Urinary bladder (tissue), 4 donors: ENCODE results near the gene MSLN. TPM values are rescaled to one million over a fixed set of nuclear protein-coding genes. Genes with fewer than 3 reads are reported as not detected.

Experiments
- DNase-seq: peaks from one replicate; pipeline ENCODE4 v3.0.0-alpha.2; 2015; ENCODE audit errors: extremely low spot score
- H3K27ac ChIP-seq: one replicate; pipeline ENCODE4 v1.5.1; 2013; ENCODE audit warnings: low read depth, mild to moderate bottlenecking, moderate library complexity
- H3K36me3 ChIP-seq: one replicate; pipeline ENCODE4 v1.6.1; 2013; ENCODE audit warnings: mild to moderate bottlenecking, moderate library complexity; ENCODE audit not compliant: insufficient read depth
- H3K4me1 ChIP-seq: one replicate; pipeline ENCODE4 v1.6.1; 2013; ENCODE audit warnings: mild to moderate bottlenecking, moderate library complexity; ENCODE audit not compliant: insufficient read depth
- H3K4me3 ChIP-seq: one replicate; pipeline ENCODE4 v1.5.1; 2013; ENCODE audit warnings: low read depth, low read length
- whole genome bisulfite sequencing: extraction: QIAGEN DNeasy Blood & Tissue Kit; methylation state at CpG from one replicate; pipeline ENCODE4 v1.1.7; 2013; 5-methylcytosine and 5-hydroxymethylcytosine counted together
- polyA plus RNA-seq: library from polyadenylated mRNA; stranded (reverse); fragments of 200-250 nt; gene quantifications from one replicate; pipeline ENCODE4 v1.2.3, GENCODE V29; 2013
- total RNA-seq: library from RNA; depleted of rRNA; stranded (reverse); fragments of >200 nt; gene quantifications from one replicate; pipeline ENCODE4 v1.2.3, GENCODE V29; 2014
- donor health status: healthy with polysubstance abuse.
- donor health status: healthy.

Gene MSLN
- total and polyA plus RNA-seq, 2 donors, result 0.41 to 0.74 TPM

- Histone ChIP-seq H3K27ac (peak overlapping the region; percentile 12), H3K4me3 (peak overlapping the region; percentile 45), H3K4me1 (no peaks in the 10 kb centered on the region), H3K36me3 (no peaks in the 10 kb centered on the region)
- no peak for DNase-seq
- under 1% methylated on average over 61 of the region's 61 CpGs for WGBS
These were observed 33.1 kb upstream of the MSLN start for GRCh38 chr16:727291-727977.

DNA sequence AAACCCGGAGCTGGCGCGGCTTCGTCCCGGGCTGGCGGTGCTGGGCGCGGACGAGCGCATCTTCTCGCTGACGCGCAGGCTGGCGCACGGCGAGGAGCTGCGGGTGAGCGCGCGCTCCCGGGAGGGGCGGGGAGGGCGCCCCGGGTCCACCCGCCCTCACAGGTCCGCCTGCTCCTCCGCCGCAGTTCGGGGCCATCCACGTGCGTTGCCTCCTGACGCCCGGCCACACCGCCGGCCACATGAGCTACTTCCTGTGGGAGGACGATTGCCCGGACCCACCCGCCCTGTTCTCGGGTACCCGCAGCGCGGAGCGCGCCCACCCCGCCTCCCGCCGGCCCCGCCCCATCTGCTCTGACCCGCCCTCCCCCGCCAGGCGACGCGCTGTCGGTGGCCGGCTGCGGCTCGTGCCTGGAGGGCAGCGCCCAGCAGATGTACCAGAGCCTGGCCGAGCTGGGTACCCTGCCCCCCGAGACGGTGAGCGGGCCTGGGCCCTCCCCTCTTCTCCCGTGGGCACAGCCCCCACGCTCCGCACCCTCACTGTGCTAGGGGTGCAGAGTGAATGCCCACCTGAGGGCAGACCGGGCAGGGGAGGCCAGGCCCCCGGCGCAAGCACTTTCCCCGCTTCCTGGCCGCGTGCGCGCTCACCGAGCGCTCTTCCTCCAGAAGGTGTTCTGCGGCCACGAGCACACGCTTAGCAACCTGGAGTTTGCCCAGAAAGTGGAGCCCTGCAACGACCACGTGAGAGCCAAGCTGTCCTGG, 32.2 kb upstream of the MSLN start:
- Histone ChIP-seq H3K4me3 (peak overlapping the region; percentile 45), H3K4me1 (no peaks in the 10 kb centered on the region), H3K36me3 (no peaks in the 10 kb centered on the region), H3K27ac (no peak overlapping the region)
- DNase-seq, result no peak
- 1% methylated on average over 80 of the region's 80 CpGs for WGBS

DNA sequence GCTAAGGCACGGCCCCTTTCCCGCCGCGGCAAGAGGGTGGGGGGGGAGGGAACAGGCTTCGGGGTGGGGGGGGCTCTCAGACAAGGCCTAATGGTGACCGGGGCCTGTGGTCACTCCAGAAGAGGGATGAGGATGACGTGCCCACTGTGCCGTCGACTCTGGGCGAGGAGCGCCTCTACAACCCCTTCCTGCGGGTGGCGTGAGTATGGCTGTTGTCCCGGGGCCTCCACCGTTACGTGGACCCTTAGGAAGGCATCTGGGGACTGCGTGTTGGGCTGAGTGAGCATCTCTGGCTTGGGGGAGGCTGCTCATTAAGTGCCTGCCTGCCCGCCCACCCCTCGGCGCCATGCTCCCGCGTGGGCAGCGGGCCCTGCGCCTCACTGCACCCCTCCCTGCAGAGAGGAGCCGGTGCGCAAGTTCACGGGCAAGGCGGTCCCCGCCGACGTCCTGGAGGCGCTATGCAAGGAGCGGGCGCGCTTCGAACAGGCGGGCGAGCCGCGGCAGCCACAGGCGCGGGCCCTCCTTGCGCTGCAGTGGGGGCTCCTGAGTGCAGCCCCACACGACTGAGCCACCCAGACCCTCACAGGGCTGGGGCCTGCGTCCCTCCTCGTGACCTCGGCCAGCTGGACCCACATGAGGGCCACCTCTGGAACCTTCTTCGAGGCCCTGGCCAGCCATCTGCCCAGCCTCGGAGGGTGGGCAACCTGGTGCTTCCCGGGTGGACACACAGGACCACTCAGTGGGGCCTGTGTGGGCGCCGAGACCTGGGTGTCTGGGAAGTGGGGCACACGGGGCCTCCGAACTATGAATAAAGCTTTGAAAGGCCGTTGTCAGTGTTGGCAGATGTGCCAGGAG, 31.4 kb upstream of the MSLN start:
- WGBS, result 59% methylated on average over 55 of the region's 55 CpGs
- H3K36me3 ChIP-seq, result no peaks in the 10 kb centered on the region
- no peaks in the 10 kb centered on the region for H3K4me1 ChIP-seq
- H3K27ac ChIP-seq, result no peak overlapping the region
- DNase-seq, result no peak
- no peak overlapping the region for H3K4me3 ChIP-seq

DNA sequence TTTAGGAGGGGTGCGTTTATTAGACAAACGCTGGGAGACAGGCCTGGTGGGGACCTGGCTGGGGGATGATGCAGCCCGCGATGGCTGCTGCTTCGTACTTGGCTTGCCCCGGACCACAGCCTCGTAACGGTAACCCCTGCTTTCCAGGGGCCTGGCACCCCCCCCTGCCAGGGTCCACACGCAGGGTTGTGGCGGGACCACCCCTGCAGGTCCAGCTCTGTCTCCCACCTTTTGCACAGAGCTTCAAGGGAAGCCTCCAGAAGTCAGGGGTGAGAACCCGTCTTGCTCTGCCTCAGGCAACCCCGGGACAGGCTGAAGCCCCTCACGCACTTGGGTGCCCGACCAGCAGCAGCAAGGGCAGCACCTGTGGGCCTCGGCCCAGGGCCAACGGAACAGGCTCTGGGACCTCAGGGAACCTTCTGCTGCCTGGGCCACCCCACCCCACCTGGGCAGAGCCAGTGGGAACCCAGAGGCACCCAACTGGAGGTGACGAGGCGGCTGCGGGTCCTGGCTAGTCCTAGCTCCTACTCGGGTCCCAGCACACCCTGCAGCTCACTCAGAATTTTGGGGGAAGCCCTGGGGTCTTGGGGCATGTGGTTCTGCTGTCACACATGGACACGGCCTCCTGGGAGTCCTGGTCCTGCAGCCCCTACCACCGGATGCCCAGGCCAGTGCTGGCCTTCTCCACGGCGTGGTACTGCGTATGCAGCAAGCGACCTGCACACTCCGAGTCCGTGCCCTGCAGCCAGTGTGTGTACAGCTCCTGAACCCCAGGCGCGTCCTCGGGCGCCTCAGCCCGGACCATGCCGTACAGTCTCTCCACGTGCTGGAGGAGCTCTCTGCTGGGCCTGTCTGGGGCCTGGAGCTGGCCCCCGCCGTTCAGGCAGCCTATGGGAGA, 30.5 kb upstream of the MSLN start:
- Histone ChIP-seq H3K4me1 (no peaks in the 10 kb centered on the region), H3K27ac (no peak overlapping the region), H3K36me3 (no peaks in the 10 kb centered on the region), H3K4me3 (no peak overlapping the region)
- no peak for DNase-seq
- 86% methylated on average over 37 of the region's 37 CpGs for WGBS

- H3K36me3 ChIP-seq, result no peaks in the 10 kb centered on the region
- 88% methylated on average over 22 of the region's 22 CpGs for WGBS
These were observed 29.6 kb upstream of the MSLN start for GRCh38 chr16:730666-731509.

GRCh38 chr16:732332-732731, 28.2 kb upstream of the MSLN start:
- Histone ChIP-seq H3K27ac (no peak overlapping the region), H3K4me3 (no peak overlapping the region), H3K4me1 (no peaks in the 10 kb centered on the region), H3K36me3 (no peaks in the 10 kb centered on the region)
- 94% methylated on average over 12 of the region's 12 CpGs for WGBS
- DNase-seq, result no peak

More at GRCh38 chr16:730666-731509, 29.6 kb upstream of the MSLN start:
- Histone ChIP-seq H3K4me1 (no peaks in the 10 kb centered on the region), H3K27ac (no peak overlapping the region), H3K4me3 (no peak overlapping the region)
- no peak for DNase-seq

- H3K36me3 ChIP-seq, result no peaks in the 10 kb centered on the region
- WGBS, result 86% methylated on average over 13 of the region's 13 CpGs
- no peak overlapping the region for H3K27ac ChIP-seq
- H3K4me1 ChIP-seq, result no peaks in the 10 kb centered on the region
- no peak overlapping the region for H3K4me3 ChIP-seq
- DNase-seq, result no peak
These were observed 27.6 kb upstream of the MSLN start for GRCh38 chr16:732936-733335.

- DNase-seq, result no peak
- H3K4me1 ChIP-seq, result no peaks in the 10 kb centered on the region
- no peaks in the 10 kb centered on the region for H3K36me3 ChIP-seq
- no peak overlapping the region for H3K27ac ChIP-seq
- 82% methylated on average over 34 of the region's 34 CpGs for WGBS
- H3K4me3 ChIP-seq, result no peak overlapping the region
These were observed 26.9 kb upstream of the MSLN start for GRCh38 chr16:733382-734207.

DNA sequence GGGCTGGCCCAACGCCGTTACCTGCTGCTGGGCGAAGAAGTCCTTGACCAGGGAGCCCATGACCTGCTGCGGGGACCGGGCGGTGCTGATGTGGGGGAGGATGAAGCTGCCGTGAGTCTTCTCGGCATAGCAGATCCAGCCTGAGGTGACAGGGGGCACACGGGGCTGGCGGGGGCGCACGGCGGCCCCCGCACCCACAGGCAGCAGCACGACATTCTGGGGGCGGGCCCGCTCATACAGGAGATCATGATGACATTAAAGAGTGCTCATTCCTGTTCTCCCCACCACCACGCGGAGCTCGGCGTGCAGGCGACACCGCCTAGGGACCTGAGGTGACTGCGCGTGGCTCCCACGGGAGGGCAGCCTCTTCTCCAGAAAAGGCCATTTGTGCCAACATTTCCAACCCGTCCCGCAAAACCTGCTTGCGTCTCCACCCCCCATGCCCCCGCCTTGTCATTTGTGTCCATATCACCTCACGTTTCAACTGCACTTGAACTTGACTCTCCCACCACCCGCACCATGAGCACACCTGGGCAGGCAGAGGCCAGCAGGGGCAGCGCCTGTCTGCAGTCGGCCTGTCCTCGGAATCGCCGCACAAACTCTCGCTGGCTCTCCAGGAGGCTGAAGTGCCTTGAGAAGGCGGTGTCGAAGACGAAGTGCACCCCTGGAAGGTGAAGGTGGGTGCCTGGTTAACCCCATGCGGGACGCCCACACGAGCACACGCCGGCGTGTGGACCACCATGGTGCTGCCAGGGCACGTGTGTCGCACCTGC, 26.1 kb upstream of the MSLN start:
- H3K36me3 ChIP-seq, result no peaks in the 10 kb centered on the region
- 92% methylated on average over 49 of the region's 49 CpGs for WGBS
- DNase-seq, result no peak
- H3K27ac ChIP-seq, result no peak overlapping the region
- H3K4me1 ChIP-seq, result no peaks in the 10 kb centered on the region
- H3K4me3 ChIP-seq, result no peak overlapping the region

GRCh38 chr16:734981-735881, 25.3 kb upstream of the MSLN start:
- no peaks in the 10 kb centered on the region for H3K36me3 ChIP-seq
- WGBS, result 95% methylated on average over 25 of the region's 25 CpGs

More at GRCh38 chr16:734981-735881, 25.3 kb upstream of the MSLN start:
- DNase-seq, result no peak
- Histone ChIP-seq H3K4me1 (no peaks in the 10 kb centered on the region), H3K4me3 (no peak overlapping the region), H3K27ac (no peak overlapping the region)
